K562 (cell line): ENCODE measurements around the gene RFNG. TPM values are rescaled to one million over a fixed set of nuclear protein-coding genes. Genes with fewer than 3 reads are reported as not detected.

ENCODE experiments used
- ESRRB ChIP-seq: fragments of 250-450 bp; sonication (Bioruptor Pico); IDR thresholded peaks from 2 replicates; pipeline ENCODE4 v1.5.0; 2020; ENCODE audit warnings: mild to moderate bottlenecking, moderate library complexity, borderline replicate concordance
- FOXA3 ChIP-seq, 2 experiments: fragments of 450-650 bp in 1 of 2; sonication (generic) in 1 of 2; formaldehyde crosslinking; IDR thresholded peaks in 1 of 2; conservative IDR thresholded peaks in 1 of 2; 2 replicates each; pipeline versions ENCODE4 v1.4.0 to v1.8.0; 2020 to 2022; ENCODE audit warnings: mild to moderate bottlenecking in 2 of 2, missing genetic modification reagents in 1 of 2
- IRF2 ChIP-seq: sonication (generic); formaldehyde crosslinking; IDR thresholded peaks from 2 replicates; pipeline ENCODE4 v1.8.1; 2022; ENCODE audit warnings: mild to moderate bottlenecking, missing genetic modification reagents
- NEUROD1 ChIP-seq: fragments of 150-350 bp; IDR thresholded peaks from 2 replicates; pipeline ENCODE4 v1.6.1; 2014; ENCODE audit warnings: borderline replicate concordance, low read length, low read depth; ENCODE audit not compliant: partially characterized antibody
- POLR2G ChIP-seq: fragments of 200-400 bp; formaldehyde crosslinking; IDR thresholded peaks from 2 replicates; pipeline ENCODE4 v1.6.1; 2017; ENCODE audit warnings: low read depth, mild to moderate bottlenecking, antibody characterized with exemption, low read length, moderate library complexity
- PRPF4 ChIP-seq: fragments of 200-400 bp; formaldehyde crosslinking; IDR thresholded peaks from one replicate; pipeline ENCODE4 v1.6.1; 2017; ENCODE audit warnings: low read length, low read depth, mild to moderate bottlenecking; ENCODE audit not compliant: insufficient read depth, poor library complexity, severe bottlenecking
- RBFOX2 ChIP-seq: fragments of 200-400 bp; formaldehyde crosslinking; IDR thresholded peaks from 2 replicates; pipeline ENCODE4 v1.6.1; 2017; ENCODE audit warnings: low read depth, mild to moderate bottlenecking, low read length, moderate library complexity
- TAF7 ChIP-seq: fragments of 450-650 bp; IDR thresholded peaks from 2 replicates; pipeline ENCODE4 v1.6.1; 2016; ENCODE audit warnings: missing genetic modification characterization, missing compliant biosample characterization
- TBL1XR1 ChIP-seq, 2 experiments: IDR thresholded peaks; 2 replicates each; pipeline ENCODE4 v1.6.1; 2012; ENCODE audit warnings: improper control_type of control experiment in 2 of 2, low read length in 2 of 2, mild to moderate bottlenecking in 1 of 2
- ZNF707 ChIP-seq: fragments of 250-450 bp; sonication (Bioruptor Pico); conservative IDR thresholded peaks from 2 replicates; pipeline ENCODE4 v1.8.0; 2022; ENCODE audit warnings: inconsistent platforms, mild to moderate bottlenecking, moderate library complexity
- ZNF764 ChIP-seq: fragments of 250-450 bp; sonication (Bioruptor Pico); IDR thresholded peaks from 2 replicates; pipeline ENCODE4 v1.4.0; 2020; ENCODE audit warnings: low read depth, mild to moderate bottlenecking, moderate library complexity
- polyA plus RNA-seq, 8 experiments: library from polyadenylated mRNA; depleted of rRNA in 4 of 8; stranded (reverse) in 5 of 8; unstranded in 3 of 8; fragments of >200 nt; fragmentation: Nextera tagmentation in 2 of 8; fragmentation: Illumina TruSeq in 1 of 8; extraction: Ambion mirVana in 2 of 8; extraction: Trizol in 1 of 8; gene quantifications; 2 replicates each; pipeline versions ENCODE4 v1.2.1 to v1.2.3, GENCODE V29; 2011 to 2014; ENCODE audit warnings: inconsistent platforms in 1 of 8, missing spikeins in 1 of 8
- total RNA-seq, 7 experiments: library from RNA; depleted of rRNA in 6 of 7; stranded (reverse); fragments of >200 nt in 6 of 7; fragmentation: Illumina TruSeq in 2 of 7; extraction: Trizol in 2 of 7; gene quantifications; 2 replicates each; pipeline versions ENCODE4 v1.2.1 to v1.2.3, GENCODE V29; 2011 to 2021; ENCODE audit warnings: low replicate concordance in 1 of 7
- TF ChIP-seq, protein P1 (sequence below): fragments of 450-650 bp; IDR thresholded peaks from 2 replicates; pipeline ENCODE4 v1.7.0; 2016; ENCODE audit warnings: borderline replicate concordance
- TF ChIP-seq, protein P2 (sequence below): fragments of 450-650 bp; IDR thresholded peaks from 2 replicates; pipeline ENCODE4 v1.6.1; 2014; ENCODE audit warnings: low read depth, mild to moderate bottlenecking, moderate library complexity, borderline replicate concordance
- TF ChIP-seq, protein P3 (sequence below): fragments of 200-400 bp; formaldehyde crosslinking; IDR thresholded peaks from 2 replicates; pipeline ENCODE4 v1.6.1; 2017; ENCODE audit warnings: mild to moderate bottlenecking, low read depth, low read length, moderate library complexity
- TF ChIP-seq, protein P4 (sequence below): sonication (generic); formaldehyde crosslinking; IDR thresholded peaks from 2 replicates; pipeline ENCODE4 v1.8.1; 2023; ENCODE audit warnings: mild to moderate bottlenecking, missing genetic modification reagents
- TF ChIP-seq, protein P5 (sequence below): fragments of 250-450 bp; sonication (Bioruptor Pico); IDR thresholded peaks from 2 replicates; pipeline ENCODE4 v1.8.0; 2021; ENCODE audit warnings: moderate library complexity, mild to moderate bottlenecking, inconsistent platforms

RFNG gene
- total and polyA plus RNA-seq, 9 of the 15 experiments (the other 6 are each of a cell fraction or from before 2014, with no cell fraction given) = 0.32 to 32.8 (median 9.5) TPM

DNA sequence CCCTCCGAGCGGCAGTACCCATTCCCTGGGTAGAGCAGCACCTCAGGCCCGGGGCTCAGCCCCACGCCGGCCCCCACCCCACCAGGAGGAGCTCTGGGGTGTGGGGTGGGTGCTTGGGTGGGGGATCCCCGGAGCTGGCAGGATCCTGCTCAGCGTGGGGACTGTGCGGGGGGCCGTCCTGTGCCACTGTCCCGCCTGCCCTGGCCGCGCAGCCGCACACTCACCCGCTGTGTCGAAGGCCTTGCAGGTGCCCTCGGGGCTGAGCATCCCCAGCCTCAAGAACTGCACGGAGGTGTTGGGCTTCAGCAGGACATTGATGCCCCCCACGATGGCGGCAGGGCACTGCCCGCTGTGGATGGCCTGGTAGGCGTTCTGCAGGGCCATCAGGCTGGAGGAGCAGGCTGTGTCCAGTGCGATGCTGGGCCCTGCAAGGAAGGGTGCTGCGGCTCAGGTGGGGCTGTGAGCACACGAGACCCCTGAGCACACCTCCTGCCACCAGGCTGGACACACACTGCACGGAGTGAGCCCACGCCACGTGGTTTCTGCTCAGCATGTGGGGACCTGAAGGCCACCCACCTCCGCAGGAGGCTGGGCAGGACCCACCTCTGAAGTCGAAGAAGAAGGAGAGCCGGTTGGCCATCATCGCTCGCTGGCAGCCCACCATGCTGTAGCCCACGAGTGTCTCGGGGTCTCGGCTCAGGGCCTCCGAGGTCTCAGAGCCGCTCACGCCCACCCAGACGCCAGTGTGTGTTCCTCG is 41.6 kb upstream of the RFNG start (continued):
- TF ChIP-seq, protein P1, sequence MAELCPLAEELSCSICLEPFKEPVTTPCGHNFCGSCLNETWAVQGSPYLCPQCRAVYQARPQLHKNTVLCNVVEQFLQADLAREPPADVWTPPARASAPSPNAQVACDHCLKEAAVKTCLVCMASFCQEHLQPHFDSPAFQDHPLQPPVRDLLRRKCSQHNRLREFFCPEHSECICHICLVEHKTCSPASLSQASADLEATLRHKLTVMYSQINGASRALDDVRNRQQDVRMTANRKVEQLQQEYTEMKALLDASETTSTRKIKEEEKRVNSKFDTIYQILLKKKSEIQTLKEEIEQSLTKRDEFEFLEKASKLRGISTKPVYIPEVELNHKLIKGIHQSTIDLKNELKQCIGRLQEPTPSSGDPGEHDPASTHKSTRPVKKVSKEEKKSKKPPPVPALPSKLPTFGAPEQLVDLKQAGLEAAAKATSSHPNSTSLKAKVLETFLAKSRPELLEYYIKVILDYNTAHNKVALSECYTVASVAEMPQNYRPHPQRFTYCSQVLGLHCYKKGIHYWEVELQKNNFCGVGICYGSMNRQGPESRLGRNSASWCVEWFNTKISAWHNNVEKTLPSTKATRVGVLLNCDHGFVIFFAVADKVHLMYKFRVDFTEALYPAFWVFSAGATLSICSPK = no peak
- TF ChIP-seq, protein P2, sequence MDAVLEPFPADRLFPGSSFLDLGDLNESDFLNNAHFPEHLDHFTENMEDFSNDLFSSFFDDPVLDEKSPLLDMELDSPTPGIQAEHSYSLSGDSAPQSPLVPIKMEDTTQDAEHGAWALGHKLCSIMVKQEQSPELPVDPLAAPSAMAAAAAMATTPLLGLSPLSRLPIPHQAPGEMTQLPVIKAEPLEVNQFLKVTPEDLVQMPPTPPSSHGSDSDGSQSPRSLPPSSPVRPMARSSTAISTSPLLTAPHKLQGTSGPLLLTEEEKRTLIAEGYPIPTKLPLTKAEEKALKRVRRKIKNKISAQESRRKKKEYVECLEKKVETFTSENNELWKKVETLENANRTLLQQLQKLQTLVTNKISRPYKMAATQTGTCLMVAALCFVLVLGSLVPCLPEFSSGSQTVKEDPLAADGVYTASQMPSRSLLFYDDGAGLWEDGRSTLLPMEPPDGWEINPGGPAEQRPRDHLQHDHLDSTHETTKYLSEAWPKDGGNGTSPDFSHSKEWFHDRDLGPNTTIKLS = no peak
- TF ChIP-seq, protein P3, sequence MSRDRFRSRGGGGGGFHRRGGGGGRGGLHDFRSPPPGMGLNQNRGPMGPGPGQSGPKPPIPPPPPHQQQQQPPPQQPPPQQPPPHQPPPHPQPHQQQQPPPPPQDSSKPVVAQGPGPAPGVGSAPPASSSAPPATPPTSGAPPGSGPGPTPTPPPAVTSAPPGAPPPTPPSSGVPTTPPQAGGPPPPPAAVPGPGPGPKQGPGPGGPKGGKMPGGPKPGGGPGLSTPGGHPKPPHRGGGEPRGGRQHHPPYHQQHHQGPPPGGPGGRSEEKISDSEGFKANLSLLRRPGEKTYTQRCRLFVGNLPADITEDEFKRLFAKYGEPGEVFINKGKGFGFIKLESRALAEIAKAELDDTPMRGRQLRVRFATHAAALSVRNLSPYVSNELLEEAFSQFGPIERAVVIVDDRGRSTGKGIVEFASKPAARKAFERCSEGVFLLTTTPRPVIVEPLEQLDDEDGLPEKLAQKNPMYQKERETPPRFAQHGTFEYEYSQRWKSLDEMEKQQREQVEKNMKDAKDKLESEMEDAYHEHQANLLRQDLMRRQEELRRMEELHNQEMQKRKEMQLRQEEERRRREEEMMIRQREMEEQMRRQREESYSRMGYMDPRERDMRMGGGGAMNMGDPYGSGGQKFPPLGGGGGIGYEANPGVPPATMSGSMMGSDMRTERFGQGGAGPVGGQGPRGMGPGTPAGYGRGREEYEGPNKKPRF = no peak
- TF ChIP-seq TAF7 (tag) (no peak), TBL1XR1 (IDR thresholded peaks at IDR 0.05; ENCODE audit: low read length in 2 of 2) (no peak), NEUROD1 (no peak), IRF2 (no peak), FOXA3 (CRISPR knock-in tag; conservative IDR thresholded peaks at IDR 0.05 in 1 of 2, IDR thresholded peaks at IDR 0.05 in 1 of 2) (no peak), PRPF4 (peak; percentile 43), POLR2G (peak; percentile 53; the same call in 1 of the 2 replicates), RBFOX2 (peak; percentile 75), ESRRB (CRISPR knock-in tag) (no peak), ZNF707 (CRISPR knock-in tag) (no peak), ZNF764 (CRISPR knock-in tag) (no peak)
- TF ChIP-seq, protein P4, sequence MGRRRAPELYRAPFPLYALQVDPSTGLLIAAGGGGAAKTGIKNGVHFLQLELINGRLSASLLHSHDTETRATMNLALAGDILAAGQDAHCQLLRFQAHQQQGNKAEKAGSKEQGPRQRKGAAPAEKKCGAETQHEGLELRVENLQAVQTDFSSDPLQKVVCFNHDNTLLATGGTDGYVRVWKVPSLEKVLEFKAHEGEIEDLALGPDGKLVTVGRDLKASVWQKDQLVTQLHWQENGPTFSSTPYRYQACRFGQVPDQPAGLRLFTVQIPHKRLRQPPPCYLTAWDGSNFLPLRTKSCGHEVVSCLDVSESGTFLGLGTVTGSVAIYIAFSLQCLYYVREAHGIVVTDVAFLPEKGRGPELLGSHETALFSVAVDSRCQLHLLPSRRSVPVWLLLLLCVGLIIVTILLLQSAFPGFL (CRISPR knock-in tag) = no peak
- TF ChIP-seq, protein P5, sequence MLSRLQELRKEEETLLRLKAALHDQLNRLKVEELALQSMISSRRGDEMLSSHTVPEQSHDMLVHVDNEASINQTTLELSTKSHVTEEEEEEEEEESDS (CRISPR knock-in tag) = no peak
